ENCODE data around the gene CMYA5. TPM values are rescaled to one million over a fixed set of nuclear protein-coding genes. Genes with fewer than 3 reads are reported as not detected.

CMYA5 gene
- total and polyA plus RNA-seq, 9 of the 15 experiments (the other 6 are each of a cell fraction or from before 2014, with no cell fraction given), result 0.18 to 1.1 (median 0.32) TPM

DNA sequence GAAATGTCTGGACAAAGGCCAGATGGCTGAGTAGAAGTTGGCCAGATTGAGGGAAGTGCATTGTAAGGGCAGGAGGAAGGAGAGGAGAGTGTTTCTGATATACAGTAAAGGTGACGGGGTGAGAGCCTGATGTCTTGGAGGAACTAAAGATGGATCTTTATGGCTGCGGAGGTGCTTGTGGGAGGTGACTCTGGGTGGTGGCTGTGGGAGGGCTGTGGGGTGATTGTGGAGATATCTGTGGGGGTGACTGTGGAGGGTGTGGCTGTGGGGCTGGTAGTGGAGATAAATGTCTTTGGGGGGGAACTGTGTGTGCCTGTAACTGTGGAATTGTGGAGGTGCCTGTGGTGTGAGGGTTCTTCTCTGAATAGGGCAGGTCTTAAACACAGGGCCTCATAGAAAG is 121.4 kb downstream of the CMYA5 start (continued):
- TF ChIP-seq ILK (tag; IDR thresholded peaks at IDR 0.05; ENCODE audit: borderline replicate concordance, low read depth), result no peak
- peak; percentile 46 for TF ChIP-seq CXXC5 (CRISPR knock-in tag; IDR thresholded peaks at IDR 0.05)
- TF ChIP-seq ZNF408 (CRISPR knock-in tag; IDR thresholded peaks at IDR 0.05; ENCODE audit: low read depth), result no peak
- no peak for TF ChIP-seq MECOM (CRISPR knock-in tag; IDR thresholded peaks at IDR 0.05)
- TF ChIP-seq RUNX1 (IDR thresholded peaks at IDR 0.05; ENCODE audit: low read depth), result no peak
- TF ChIP-seq BCL6 (CRISPR knock-in tag; IDR thresholded peaks at IDR 0.05), result no peak
- TF ChIP-seq SAFB2 (IDR thresholded peaks at IDR 0.05; ENCODE audit: borderline replicate concordance, low read depth, low read length, severe bottlenecking), result no peak
- TF ChIP-seq ZNF23 (CRISPR knock-in tag; IDR thresholded peaks at IDR 0.05), result no peak
- peak; percentile 95 for TF ChIP-seq SMARCA4 (IDR thresholded peaks at IDR 0.05)
- TF ChIP-seq, protein P1, sequence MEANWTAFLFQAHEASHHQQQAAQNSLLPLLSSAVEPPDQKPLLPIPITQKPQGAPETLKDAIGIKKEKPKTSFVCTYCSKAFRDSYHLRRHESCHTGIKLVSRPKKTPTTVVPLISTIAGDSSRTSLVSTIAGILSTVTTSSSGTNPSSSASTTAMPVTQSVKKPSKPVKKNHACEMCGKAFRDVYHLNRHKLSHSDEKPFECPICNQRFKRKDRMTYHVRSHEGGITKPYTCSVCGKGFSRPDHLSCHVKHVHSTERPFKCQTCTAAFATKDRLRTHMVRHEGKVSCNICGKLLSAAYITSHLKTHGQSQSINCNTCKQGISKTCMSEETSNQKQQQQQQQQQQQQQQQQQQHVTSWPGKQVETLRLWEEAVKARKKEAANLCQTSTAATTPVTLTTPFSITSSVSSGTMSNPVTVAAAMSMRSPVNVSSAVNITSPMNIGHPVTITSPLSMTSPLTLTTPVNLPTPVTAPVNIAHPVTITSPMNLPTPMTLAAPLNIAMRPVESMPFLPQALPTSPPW (CRISPR knock-in tag; IDR thresholded peaks at IDR 0.05), result peak; percentile 90
- no peak for TF ChIP-seq CREBBP (IDR thresholded peaks at IDR 0.05; ENCODE audit: low read depth, low read length)
- TF ChIP-seq, protein P2, sequence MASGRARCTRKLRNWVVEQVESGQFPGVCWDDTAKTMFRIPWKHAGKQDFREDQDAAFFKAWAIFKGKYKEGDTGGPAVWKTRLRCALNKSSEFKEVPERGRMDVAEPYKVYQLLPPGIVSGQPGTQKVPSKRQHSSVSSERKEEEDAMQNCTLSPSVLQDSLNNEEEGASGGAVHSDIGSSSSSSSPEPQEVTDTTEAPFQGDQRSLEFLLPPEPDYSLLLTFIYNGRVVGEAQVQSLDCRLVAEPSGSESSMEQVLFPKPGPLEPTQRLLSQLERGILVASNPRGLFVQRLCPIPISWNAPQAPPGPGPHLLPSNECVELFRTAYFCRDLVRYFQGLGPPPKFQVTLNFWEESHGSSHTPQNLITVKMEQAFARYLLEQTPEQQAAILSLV (tag; IDR thresholded peaks at IDR 0.05), result no peak
- TF ChIP-seq, protein P3, sequence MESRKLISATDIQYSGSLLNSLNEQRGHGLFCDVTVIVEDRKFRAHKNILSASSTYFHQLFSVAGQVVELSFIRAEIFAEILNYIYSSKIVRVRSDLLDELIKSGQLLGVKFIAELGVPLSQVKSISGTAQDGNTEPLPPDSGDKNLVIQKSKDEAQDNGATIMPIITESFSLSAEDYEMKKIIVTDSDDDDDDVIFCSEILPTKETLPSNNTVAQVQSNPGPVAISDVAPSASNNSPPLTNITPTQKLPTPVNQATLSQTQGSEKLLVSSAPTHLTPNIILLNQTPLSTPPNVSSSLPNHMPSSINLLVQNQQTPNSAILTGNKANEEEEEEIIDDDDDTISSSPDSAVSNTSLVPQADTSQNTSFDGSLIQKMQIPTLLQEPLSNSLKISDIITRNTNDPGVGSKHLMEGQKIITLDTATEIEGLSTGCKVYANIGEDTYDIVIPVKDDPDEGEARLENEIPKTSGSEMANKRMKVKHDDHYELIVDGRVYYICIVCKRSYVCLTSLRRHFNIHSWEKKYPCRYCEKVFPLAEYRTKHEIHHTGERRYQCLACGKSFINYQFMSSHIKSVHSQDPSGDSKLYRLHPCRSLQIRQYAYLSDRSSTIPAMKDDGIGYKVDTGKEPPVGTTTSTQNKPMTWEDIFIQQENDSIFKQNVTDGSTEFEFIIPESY (CRISPR knock-in tag; IDR thresholded peaks at IDR 0.05), result no peak
- TF ChIP-seq KLF16 (IDR thresholded peaks at IDR 0.05), result peak; percentile 86
- TF ChIP-seq PML (IDR thresholded peaks at IDR 0.05; ENCODE audit: low read length), result no peak
- no peak for TF ChIP-seq POLR2AphosphoS2 (IDR thresholded peaks at IDR 0.05; ENCODE audit: low read length)
- no peak for TF ChIP-seq SRSF3 (IDR thresholded peaks at IDR 0.05; ENCODE audit: insufficient read depth, low read length)
- TF ChIP-seq, protein P4, sequence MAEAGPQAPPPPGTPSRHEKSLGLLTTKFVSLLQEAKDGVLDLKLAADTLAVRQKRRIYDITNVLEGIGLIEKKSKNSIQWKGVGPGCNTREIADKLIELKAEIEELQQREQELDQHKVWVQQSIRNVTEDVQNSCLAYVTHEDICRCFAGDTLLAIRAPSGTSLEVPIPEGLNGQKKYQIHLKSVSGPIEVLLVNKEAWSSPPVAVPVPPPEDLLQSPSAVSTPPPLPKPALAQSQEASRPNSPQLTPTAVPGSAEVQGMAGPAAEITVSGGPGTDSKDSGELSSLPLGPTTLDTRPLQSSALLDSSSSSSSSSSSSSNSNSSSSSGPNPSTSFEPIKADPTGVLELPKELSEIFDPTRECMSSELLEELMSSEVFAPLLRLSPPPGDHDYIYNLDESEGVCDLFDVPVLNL (CRISPR knock-in tag; IDR thresholded peaks at IDR 0.05; ENCODE audit: low read depth), result no peak
- no peak for TF ChIP-seq ZNF445 (CRISPR knock-in tag; IDR thresholded peaks at IDR 0.05; ENCODE audit: low read depth)
- no peak for TF ChIP-seq ZC3H11A (IDR thresholded peaks at IDR 0.05; ENCODE audit: low read depth, low read length)
- TF ChIP-seq, protein P5, sequence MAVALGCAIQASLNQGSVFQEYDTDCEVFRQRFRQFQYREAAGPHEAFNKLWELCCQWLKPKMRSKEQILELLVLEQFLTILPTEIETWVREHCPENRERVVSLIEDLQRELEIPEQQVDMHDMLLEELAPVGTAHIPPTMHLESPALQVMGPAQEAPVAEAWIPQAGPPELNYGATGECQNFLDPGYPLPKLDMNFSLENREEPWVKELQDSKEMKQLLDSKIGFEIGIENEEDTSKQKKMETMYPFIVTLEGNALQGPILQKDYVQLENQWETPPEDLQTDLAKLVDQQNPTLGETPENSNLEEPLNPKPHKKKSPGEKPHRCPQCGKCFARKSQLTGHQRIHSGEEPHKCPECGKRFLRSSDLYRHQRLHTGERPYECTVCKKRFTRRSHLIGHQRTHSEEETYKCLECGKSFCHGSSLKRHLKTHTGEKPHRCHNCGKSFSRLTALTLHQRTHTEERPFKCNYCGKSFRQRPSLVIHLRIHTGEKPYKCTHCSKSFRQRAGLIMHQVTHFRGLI (CRISPR knock-in tag; IDR thresholded peaks at IDR 0.05), result no peak
- TF ChIP-seq RBM34 (IDR thresholded peaks at IDR 0.05; ENCODE audit: borderline replicate concordance, insufficient read depth, low read length), result no peak
- TF ChIP-seq FOXM1 (IDR thresholded peaks at IDR 0.05; ENCODE audit: low read depth), result peak; percentile 58; the same call in 1 of the 2 replicates
- no peak for TF ChIP-seq FOXM1 (CRISPR knock-in tag; IDR thresholded peaks at IDR 0.05; ENCODE audit: low read depth)

Measured in K562 (cell line).